ENCODE results near the gene MEGF11.

DNA sequence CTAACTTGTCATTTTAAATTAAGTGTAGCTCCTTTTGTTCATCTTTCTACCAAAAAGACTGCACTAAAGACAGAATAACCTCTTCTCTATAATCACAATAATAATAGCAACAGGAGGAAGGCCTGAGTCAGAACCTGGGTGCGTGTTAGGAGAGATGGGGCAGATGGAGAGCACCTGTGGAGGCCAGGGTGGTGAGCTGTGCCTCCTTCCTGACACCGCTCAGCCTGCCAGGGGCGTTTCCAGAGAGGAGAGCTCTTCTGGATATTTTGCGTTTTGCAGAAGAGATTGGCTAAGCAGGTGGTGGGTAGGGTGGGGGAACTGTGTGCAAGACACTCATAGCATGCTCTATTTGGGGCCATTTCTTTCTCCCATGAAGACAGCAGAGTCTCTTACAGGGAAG, 83.5 kb downstream of the MEGF11 start:
- TF ChIP-seq, protein P1, sequence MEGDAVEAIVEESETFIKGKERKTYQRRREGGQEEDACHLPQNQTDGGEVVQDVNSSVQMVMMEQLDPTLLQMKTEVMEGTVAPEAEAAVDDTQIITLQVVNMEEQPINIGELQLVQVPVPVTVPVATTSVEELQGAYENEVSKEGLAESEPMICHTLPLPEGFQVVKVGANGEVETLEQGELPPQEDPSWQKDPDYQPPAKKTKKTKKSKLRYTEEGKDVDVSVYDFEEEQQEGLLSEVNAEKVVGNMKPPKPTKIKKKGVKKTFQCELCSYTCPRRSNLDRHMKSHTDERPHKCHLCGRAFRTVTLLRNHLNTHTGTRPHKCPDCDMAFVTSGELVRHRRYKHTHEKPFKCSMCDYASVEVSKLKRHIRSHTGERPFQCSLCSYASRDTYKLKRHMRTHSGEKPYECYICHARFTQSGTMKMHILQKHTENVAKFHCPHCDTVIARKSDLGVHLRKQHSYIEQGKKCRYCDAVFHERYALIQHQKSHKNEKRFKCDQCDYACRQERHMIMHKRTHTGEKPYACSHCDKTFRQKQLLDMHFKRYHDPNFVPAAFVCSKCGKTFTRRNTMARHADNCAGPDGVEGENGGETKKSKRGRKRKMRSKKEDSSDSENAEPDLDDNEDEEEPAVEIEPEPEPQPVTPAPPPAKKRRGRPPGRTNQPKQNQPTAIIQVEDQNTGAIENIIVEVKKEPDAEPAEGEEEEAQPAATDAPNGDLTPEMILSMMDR (conservative IDR thresholded peaks at IDR 0.05; ENCODE audit: low read length): no peak
- no peak for TF ChIP-seq EZH2phosphoT487 (IDR thresholded peaks at IDR 0.05; ENCODE audit: borderline replicate concordance)
